Erythroblast (primary cell): ENCODE results near the gene REPIN1.

Source experiments
- GATA1 ChIP-seq: IDR thresholded peaks from 2 replicates; pipeline ENCODE4 v1.6.1; 2011; ENCODE audit warnings: low read depth, mild to moderate bottlenecking, control low read depth, low read length, moderate library complexity
- POLR2A ChIP-seq: IDR thresholded peaks from 2 replicates; pipeline ENCODE4 v1.6.1; 2011; ENCODE audit warnings: mild to moderate bottlenecking, low read length

DNA sequence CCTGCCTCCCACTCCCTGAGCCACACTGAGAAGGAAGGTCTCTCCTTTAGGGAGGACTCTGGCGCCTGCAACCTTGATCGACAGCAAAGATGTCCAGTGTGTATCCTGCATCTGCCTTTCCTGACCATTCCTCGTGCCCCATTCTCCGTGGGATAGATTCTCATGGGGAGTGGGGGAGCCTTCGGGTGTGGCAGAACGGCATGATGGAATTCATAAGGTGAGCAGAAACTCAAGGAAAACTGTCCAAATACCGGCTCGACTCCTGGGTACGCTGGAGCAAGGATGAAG lies 26.6 kb upstream of the REPIN1 start:
- TF ChIP-seq POLR2A, result no peak
- TF ChIP-seq GATA1, result no peak
